GM19455 (cell line): ENCODE measurements around the gene CNTNAP3.
"Not testable (repeated sequence)": the region's sequence is repeated elsewhere in the genome, so short reads cannot be mapped to it uniquely, and the experiment has no call there.

Experiments
- ATAC-seq: cut with Tn5 transposase; IDR thresholded peaks from one replicate; pipeline ENCODE4 v1.9.1; 2021; ENCODE audit not compliant: unreplicated experiment

The CNTNAP3 gene

DNA sequence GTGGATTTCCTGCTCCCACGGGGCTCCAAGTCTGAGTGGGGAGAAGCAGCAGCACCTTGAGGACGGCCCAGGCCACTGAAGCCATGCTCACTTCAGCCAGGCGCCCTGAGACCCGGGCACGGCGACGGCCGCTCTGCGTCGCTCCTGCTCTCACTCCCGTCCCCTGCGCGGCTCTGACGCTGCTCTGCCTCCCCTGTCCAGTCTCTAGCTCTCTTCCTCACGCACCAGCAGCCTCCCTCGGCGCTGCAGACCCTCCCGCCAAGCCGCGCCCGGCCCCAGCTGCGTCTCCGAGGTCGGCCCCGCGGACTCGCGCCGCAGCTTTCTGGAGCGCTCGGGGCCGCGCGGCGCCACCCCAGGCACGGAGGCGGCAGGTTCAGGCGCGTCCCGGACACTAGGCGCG, at the start of gene CNTNAP3:
Gene CNTNAP3, minus strand, starts transcription at position 188 of the 400 bp plus-strand sequence. Its CDS starts 103 bp downstream, at position 85.
- ATAC-seq, result not testable (repeated sequence)

DNA sequence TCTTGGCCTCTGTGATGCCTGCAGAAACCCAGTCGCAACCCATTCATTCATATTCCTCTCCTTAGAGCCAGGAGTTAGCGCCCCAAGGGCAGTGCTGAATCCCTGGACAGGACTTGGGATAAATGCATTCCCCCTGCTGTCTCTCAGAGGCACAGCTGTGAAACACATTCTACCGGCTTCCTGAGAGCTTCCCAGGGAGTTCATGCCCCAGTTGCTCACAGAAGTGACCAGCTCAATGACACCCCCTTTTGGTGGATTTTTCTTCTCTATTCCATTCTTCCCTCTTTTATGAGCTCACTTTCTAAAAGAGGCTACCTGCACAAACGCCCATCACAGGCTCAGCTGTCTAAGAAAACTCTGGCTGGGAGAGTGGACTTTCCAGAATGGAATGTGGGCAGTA, 8.0 kb downstream of the CNTNAP3 start:
- not testable (repeated sequence) for ATAC-seq

- not testable (repeated sequence) for ATAC-seq
Observed at GRCh38 chr9:39242513-39242912, 45.5 kb downstream of the CNTNAP3 start.

DNA sequence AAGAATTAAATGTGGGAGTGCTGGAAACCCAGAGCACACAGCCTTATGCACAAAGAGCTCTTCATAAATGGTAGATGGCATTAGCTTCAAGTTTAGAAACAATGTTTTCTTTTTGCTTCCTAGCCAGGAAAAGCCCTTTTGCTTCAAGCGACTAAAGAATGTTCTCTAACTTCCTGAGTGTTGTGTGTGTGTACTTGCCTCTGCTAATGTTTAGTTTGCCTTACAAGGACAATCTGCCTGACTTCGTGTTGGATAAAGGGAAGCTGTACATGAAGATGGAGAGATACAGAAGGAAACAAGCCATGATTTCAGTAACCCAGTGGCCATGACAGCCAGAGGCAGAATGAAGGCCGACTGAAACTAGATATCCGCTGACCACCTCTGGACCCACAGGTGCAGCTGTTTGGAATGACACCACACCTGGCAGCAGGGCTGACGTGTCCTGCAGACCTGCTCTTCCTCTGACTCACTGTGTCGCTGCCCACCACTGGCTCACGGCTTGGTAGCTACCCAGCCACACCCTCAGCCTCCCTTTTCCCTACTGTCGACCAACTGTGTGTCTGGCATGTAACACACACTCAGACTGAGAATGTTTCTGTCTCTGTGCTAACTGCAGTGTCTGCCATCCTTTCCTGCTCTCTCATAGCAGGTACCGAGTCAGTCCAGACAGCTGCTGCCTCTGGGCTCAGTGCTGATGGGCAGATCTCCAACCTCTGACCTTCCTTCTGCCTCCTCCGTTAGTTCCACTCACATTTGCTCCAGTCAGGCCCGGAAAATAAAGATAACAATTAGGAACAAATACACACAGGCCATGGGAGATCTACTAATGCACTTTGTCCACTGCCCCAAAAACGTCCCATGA, 55.6 kb downstream of the CNTNAP3 start:
- ATAC-seq, result not testable (repeated sequence)

DNA sequence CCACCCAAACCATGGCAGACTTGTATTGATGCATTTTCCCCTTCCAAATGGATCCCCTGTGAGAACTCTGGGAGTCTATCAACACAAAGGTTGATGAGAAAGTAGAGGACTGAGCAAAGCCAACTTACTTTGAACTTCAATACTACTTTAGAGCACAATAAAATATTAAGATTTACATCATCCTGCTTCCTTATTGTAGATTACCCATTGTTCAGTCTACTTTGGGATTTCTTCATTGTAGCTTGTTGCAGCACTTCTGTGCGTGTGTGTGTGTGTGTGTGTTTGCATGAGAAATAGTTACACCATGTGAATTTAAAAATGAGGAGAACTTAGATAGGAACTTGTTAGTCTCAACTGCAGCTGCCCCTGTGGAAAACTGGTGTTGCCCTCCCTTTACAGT, 72.0 kb downstream of the CNTNAP3 start:
- ATAC-seq, result not testable (repeated sequence)

DNA sequence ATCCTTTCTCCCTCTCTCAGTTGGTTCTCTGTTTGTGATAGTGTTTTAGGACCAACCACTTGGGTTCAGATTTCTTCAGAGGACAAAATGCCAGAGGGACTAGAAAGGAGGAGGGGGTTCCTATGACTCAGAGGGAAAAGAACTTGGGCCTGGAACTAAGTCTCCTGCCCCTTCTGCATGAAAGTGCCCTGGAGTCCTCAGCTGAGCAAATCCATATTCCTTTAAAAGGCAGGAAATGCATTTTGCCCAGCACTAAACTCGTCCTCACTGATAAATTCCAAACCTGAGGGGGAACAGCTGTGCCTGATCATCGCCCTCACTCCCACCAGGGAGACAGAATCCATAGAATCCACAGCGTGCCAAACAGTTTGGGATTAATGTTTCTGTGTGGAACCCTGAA, 78.2 kb downstream of the CNTNAP3 start:
- not testable (repeated sequence) for ATAC-seq

DNA sequence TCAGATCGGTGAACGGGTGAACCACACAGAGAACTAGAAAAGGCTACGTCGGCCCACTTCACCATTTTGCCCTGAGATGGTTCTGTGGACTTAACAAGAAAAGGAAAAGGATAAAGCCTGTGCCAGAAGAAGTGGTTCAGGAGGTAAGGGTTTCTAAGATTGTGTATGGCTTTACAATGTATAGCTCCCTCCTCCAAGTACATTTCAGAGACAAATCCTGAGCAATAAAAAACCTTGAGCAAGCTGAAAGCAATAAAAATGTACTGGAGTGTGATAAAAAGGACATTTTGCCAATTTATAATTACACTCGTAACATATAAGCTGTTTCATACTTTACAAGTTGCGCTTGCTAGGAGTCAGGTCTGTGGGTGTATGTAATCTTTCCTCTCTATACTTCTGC, 81.3 kb downstream of the CNTNAP3 start:
- ATAC-seq, result not testable (repeated sequence)

DNA sequence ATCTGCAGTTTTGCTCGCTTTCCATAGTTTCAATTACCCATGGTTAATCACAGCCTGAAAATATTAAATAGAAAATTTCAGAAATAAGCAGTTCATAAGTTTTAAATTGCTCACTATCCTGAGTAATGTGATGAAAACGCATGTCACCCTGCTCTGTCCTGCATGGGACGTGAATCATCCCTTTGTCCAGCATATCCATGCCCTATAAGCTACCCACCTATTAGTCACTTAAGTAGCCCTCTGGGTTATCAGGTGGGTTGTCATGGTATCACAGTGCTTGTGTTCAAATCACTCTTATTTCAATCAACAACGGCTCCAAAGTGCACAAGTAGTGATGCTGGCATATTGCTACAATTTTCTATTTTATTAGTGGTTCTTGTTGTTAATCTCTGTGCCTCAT, 82.1 kb downstream of the CNTNAP3 start:
- not testable (repeated sequence) for ATAC-seq

GRCh38 chr9:39200412-39200811, 87.6 kb downstream of the CNTNAP3 start:
- ATAC-seq, result not testable (repeated sequence)

DNA sequence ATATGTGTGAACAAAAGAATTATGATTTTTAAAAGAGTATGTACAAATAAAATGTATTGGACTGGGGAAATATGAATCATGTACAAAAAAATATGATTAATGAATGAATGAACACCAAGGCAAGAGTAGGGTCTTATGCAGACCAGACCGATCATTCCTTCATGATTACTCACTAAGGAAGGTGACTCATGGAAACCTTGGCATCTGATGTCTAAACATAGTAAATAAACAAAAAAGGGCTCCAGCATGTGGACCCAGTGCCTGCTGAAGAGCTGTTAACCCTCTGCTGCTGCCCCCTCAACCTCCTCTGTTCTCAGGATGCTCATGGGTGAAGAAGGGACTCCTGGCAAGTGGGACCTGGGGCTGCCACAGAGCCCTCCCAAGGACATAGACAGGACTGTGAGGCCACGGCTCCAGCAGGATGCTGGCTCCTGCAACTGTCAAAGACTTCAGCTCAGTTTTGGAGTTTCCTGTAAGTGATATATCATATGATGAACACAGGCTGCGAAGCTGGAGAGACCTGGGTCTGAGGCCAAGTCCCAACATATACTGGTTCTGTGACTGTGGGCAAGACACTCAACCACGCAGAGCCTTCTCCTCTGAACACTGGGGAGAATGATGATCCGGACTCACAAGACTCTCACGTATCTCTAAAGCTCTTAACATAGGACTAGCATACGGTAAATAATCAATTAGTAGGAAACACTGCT, 89.8 kb downstream of the CNTNAP3 start:
- ATAC-seq, result not testable (repeated sequence)

DNA sequence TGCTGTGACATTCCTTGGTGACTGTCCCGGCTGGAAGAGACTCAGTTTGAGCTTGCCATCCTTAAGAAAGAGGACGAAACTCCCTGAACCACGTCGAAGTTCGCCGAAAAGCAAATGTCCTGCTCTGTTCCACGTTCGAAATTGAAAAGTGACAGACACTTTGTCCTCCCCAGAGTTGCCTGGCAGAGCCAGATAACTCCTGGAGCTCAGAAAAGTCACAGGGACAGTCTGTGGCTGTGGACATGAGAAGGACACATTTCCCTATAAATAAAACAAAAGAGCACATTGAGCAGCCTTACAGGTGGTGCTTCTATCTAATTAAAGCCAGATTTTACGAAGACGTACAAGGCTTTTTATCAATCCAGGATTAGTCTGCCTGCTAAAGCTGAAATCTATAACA, 116.6 kb downstream of the CNTNAP3 start:
- not testable (repeated sequence) for ATAC-seq

GRCh38 chr9:39157714-39158113, 130.3 kb downstream of the CNTNAP3 start:
- ATAC-seq, result not testable (repeated sequence)

- ATAC-seq, result not testable (repeated sequence)
Observed at GRCh38 chr9:39132826-39133552, 155.0 kb downstream of the CNTNAP3 start.

DNA sequence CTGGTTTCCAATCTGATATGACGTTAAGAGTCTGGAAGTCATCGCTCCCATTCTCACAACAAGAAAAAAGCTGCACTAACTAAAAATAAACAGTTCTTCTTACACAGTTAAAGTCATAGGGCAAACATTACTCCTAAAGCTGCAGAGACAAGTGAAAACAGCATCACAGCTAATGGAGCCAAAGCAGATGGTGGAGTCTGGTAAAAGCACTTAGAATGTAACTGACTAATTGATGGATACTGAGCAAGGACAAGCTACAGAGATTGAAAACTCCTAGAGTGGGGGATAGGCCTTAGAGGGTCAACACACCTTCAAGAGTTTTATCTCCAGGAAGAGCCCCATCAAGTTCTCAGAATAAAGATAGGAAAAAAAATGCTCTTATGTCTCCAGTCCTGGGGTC, 166.6 kb downstream of the CNTNAP3 start:
- not testable (repeated sequence) for ATAC-seq

DNA sequence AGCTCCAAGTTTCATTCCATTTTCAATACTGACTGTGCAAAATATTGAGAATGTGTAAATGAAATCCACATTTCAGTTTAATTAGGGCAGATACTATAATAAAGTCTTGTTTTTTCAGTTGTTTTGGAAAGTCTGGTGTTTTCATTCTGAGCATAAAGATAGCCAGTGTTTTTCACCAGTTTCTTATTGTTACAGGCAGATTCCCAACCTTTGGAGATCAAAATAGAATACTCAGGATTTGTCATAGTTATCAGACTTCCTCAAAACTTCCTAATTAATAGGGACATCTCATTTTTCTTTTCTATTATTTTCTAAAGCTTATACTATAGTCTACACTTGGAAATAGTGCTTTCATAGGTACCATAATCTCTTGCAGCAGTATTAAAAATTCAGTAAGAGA, 176.2 kb downstream of the CNTNAP3 start:
- ATAC-seq, result not testable (repeated sequence)

DNA sequence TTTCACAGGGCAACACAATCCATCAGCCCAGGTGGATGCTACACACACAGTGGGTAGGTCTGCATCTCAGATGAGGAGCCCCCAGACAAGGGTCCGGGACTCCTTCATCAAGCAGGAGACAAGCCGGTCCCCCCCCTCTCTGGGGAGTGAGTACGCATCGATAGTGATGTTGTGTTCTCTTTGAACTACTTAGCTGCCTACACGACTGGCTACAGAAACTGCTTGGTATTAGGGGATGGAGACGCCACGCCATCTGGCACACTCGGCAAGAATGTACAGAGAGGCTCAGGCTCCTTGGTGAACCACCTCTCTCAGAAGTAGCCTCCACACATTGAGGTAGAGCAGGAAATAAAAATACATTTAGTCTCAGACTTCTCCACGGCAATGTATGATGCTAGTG, 179.8 kb downstream of the CNTNAP3 start:
- no peak for ATAC-seq

DNA sequence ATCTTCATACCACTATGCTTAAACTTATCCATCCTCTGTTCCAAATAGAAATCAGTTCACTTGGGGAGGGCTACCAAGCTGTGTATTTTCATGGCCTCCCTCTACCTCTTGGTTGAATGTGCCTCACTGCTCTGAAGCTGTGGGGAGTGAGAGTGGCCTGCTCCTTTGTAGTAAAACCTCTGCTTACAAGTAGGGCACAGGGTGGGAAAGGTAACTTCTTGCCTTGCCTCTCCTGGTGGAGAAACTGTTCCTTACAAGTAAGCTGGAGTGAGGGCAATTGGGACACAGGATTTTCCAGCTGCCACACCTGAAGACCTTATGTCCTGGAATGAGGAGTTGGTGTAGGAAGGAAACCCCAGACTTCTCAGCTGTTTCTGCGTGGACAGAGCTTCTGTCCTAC, 190.8 kb downstream of the CNTNAP3 start:
- not testable (repeated sequence) for ATAC-seq

- not testable (repeated sequence) for ATAC-seq
Observed at GRCh38 chr9:39085311-39085710, 202.7 kb downstream of the CNTNAP3 start.

DNA sequence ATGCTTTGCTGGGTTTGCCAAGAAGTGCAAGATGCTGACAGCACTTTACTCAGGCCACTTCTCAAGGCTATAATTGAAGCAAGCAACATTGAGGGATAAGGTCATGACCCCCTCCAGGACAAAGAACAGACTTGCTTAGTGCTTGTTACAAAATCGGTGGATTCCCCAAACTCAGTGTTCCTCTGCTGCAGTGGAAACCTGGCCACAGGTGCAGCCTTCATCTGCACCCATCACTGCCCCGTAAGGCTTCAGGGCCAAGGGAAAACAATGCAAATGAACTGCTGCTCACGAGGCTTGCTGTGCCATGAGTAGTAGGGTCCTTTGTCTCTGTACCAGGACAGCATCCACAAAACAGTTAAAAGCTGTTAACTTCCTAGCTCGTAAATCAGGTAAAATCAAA, 205.4 kb downstream of the CNTNAP3 start:
- not testable (repeated sequence) for ATAC-seq

DNA sequence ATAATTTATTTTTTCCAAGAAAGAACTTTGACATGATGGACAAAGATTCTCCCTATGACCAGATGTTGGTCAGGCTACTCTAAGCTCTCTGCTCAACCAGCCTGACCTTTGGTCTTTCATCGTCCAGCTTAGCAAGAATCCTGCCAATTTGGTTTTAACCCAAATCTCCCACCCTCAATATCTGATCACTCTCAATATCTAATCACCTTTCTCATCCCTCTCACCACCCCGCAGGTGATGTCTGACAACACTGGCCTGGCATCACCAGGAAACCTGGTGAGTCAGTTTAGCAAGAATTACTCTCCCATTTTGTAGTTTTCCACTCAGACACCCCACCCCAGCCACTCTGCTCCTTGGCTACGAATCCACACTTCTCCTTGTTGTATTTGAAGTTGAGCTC, 207.9 kb downstream of the CNTNAP3 start:
- not testable (repeated sequence) for ATAC-seq

DNA sequence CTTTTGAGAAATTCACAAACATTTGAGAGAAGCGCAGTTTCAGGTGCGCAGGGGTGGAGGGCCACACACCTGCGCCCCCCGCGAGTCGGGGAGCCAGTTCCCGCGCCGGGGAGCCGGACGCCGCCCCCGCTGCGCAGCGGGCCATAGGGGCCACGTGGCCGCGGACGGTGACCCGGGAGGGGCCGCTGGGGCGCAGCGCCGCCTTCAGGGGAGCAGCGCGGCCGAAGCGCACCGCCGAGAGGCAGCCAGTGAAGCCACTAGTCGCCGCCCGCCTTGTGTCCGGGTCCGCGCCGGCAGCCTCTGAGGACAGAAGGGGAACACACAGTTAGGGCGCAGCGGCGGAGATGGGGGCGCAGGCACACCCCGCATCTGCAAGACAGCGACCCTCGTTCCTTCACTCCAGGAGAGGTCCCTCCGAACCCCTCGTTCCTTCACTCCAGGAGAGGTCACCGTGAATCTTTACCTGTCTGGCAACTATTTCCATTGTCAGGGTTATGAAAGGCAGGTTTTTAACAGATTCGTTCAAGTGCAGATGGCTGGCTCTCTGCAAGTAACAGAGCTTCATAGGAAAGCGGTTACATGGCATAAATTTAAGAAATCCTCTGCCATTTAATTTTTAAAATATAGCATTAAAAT, 209.2 kb downstream of the CNTNAP3 start:
- ATAC-seq, result not testable (repeated sequence)
